Left lung (tissue), 10 donors: Measurements from ENCODE around the gene KLHL3. TPM values are rescaled to one million over a fixed set of nuclear protein-coding genes. Genes with fewer than 3 reads are reported as not detected.

ENCODE experiments used
- ATAC-seq: fragments of 200-7000 bp; cut with Tn5 transposase; one replicate; pipeline ENCODE4 v1.9.1; 2020; ENCODE audit warnings: moderate library complexity
- DNase-seq, 4 donors: peaks; one replicate each; pipeline ENCODE4 v3.0.0-alpha.2; 2013 to 2020
- H3K27ac ChIP-seq, 2 donors: fragments of 200-600 bp; sonication (generic) in 1 of 2; one replicate each; pipeline versions ENCODE4 v1.5.0 to v1.8.0; 2020 to 2021
- H3K27me3 ChIP-seq, 2 donors: fragments of 200-600 bp; sonication (generic) in 1 of 2; one replicate each; pipeline versions ENCODE4 v1.5.0 to v1.8.0; 2020 to 2021
- H3K36me3 ChIP-seq, 2 donors: fragments of 200-600 bp; sonication (generic) in 1 of 2; one replicate each; pipeline versions ENCODE4 v1.5.0 to v1.8.0; 2020 to 2021
- H3K4me1 ChIP-seq, 2 donors: fragments of 200-600 bp; one replicate each; pipeline ENCODE4 v1.8.0; 2021
- H3K4me3 ChIP-seq, 2 donors: fragments of 200-600 bp; sonication (generic) in 1 of 2; one replicate each; pipeline versions ENCODE4 v1.5.0 to v1.8.0; 2020 to 2021; ENCODE audit warnings: mild to moderate bottlenecking in 1 of 2
- H3K9me3 ChIP-seq, 2 donors: fragments of 200-600 bp; sonication (generic) in 1 of 2; one replicate each; pipeline versions ENCODE4 v1.5.0 to v1.8.0; 2020 to 2021
- intact Hi-C, 2 donors: fragments of 100-400 bp; cut with DNase I; formaldehyde crosslinking; loops; one replicate each; pipeline versions ENCODE4 v1.11.2 to v1.14.2; 2022
- polyA plus RNA-seq, 6 donors: library from polyadenylated mRNA; unstranded; fragments of 120-200 nt; gene quantifications; one replicate each; pipeline ENCODE4 v1.2.1, GENCODE V29; 2013; ENCODE audit not compliant: insufficient read length in 6 of 6
- total RNA-seq, 2 donors: library from RNA; stranded (reverse); fragmentation: NEBNext Ultra II Directional; extraction: Animal tissue kit (Norgen Biotek cat#: 25700); gene quantifications; one replicate each; pipeline ENCODE4 v1.2.1, GENCODE V29; 2021
- TF ChIP-seq, protein P1 (sequence below), 2 donors: fragments of 200-600 bp; sonication (generic) in 1 of 2; IDR thresholded peaks; one replicate each; pipeline versions ENCODE4 v1.5.0 to v1.8.0; 2021; ENCODE audit warnings: antibody characterized with exemption in 2 of 2
- donor health status: DM: no; HTN: yes; CAD: no.
- donor health status: DM: no; HTN: no; CAD: no.

KLHL3 gene
- total and polyA plus RNA-seq, 8 donors: 5.4 to 35.7 (median 29.7) TPM

DNA sequence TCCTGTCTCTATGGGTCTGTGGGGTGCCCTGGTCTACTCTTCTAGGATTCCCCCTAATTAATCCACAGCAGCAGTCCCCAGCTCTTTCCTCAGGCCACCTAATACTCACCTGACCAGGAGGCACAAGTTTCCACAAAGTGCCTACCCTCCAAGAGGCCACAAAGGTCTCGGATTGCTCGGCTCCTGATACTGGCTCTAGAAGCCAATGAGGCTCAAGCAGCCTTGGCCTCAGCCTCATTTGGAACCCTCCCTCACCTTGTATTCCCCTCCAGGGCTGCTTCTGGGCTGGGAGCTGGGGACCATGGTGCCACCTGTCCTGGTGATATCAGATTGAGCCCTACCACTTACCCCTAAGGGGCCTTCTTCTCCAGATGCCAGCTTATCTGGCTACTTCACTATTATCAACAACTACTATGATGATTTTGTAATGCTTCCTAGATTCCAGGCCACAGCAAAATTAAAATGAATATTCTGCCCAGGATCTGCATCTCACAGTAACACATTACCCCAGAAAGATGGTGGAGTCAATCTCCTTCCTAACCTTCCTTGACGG, 133.1 kb downstream of the KLHL3 start:
- ATAC-seq: no peak

DNA sequence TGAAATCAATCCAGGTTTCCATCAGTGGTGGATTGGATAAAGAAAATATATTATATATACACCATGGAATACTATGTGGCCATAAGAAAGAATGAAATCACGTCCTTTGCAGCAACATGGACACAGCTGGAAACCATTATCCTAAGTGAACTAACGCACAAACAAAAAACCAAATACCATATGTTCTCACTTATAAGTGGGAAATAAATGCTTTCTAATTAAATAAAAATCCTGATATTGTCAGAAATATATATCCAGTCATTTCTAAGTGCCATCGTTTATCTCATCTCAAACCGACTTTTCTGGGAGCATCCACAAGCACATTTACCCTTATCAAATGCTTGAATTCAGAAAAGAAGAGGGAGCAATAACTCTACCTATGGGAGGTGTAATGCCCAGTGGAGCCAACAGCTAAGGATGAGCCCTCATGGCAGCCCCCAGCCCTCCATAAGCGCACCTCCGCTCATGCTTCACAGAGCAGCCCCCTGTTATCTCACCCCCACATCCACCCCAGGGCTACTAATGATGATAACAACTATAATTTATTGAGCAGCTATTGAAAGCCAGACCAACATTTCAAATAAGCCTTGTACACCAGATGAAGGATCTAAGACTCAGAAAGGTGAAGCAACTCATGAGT, 135.0 kb downstream of the KLHL3 start:
- no peak overlapping the region for H3K27ac ChIP-seq
- H3K4me3 ChIP-seq: no peak overlapping the region
- no peaks in the 10 kb centered on the region for H3K4me1 ChIP-seq
- H3K36me3 ChIP-seq: no peaks in the 10 kb centered on the region
- intact Hi-C loops: no loop called here
- no peak for DNase-seq
- H3K27me3 ChIP-seq: peaks cover 0 to 51% of the 10 kb centered on the region in 2 donors
- no peak for ATAC-seq
- TF ChIP-seq, protein P1, sequence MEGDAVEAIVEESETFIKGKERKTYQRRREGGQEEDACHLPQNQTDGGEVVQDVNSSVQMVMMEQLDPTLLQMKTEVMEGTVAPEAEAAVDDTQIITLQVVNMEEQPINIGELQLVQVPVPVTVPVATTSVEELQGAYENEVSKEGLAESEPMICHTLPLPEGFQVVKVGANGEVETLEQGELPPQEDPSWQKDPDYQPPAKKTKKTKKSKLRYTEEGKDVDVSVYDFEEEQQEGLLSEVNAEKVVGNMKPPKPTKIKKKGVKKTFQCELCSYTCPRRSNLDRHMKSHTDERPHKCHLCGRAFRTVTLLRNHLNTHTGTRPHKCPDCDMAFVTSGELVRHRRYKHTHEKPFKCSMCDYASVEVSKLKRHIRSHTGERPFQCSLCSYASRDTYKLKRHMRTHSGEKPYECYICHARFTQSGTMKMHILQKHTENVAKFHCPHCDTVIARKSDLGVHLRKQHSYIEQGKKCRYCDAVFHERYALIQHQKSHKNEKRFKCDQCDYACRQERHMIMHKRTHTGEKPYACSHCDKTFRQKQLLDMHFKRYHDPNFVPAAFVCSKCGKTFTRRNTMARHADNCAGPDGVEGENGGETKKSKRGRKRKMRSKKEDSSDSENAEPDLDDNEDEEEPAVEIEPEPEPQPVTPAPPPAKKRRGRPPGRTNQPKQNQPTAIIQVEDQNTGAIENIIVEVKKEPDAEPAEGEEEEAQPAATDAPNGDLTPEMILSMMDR (IDR thresholded peaks at IDR 0.05): no peak
- H3K9me3 ChIP-seq: no peaks in the 10 kb centered on the region

More for the DNA sequence above, 133.1 kb downstream of the KLHL3 start:
- no peak for DNase-seq
- Histone ChIP-seq H3K27me3 (peaks cover 0 to 45% of the 10 kb centered on the region in 2 donors), H3K4me3 (no peak overlapping the region), H3K36me3 (no peaks in the 10 kb centered on the region), H3K9me3 (no peaks in the 10 kb centered on the region), H3K27ac (no peak overlapping the region), H3K4me1 (no peaks in the 10 kb centered on the region)
- intact Hi-C loops: no loop called here
- TF ChIP-seq, protein P1 (IDR thresholded peaks at IDR 0.05): no peak

DNA sequence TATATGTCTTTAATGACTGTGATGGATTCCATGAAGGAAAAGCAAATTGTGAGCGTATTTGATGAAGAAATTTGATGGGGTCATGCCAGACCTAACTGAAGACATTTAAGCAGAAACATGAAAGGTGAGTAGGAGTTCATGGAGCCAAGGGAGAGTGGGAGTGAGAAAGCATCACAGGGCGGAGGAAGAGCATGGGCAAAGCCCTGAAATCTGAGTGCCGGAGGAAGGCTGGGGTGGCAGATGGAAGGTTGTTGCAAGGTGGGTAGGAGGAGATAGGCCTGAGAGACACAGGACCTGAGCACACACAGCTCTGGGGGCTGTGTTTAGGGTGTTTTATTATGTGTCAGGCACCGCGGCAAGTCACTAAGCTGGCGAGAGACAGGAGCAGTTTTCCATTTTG, 136.4 kb downstream of the KLHL3 start:
- Histone ChIP-seq H3K9me3 (no peaks in the 10 kb centered on the region), H3K27ac (no peak overlapping the region), H3K36me3 (no peaks in the 10 kb centered on the region), H3K27me3 (peaks cover 0 to 49% of the 10 kb centered on the region in 2 donors), H3K4me3 (no peak overlapping the region), H3K4me1 (no peaks in the 10 kb centered on the region)
- DNase-seq (no peak), ATAC-seq (no peak)
- TF ChIP-seq, protein P1 (IDR thresholded peaks at IDR 0.05): no peak
- intact Hi-C loops: no loop called here

DNA sequence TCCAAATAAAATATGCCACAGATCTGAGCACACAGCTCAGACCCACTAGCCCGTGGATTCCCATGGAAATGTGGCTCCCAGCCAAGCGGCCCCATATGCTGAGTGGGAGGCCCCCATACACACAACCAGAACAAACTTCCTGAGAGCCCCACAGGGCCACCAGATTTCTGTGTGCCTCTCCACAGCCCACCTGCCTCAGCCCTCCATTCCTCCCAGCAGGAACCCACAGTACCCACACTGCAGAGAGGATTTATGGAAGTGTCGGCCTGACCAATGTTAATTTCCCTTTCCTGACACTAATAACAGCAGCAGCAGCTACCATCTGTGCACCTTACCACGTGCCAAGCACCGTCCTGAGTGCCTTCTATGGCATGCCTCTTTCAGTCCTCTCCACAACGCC, 137.5 kb downstream of the KLHL3 start:
- ATAC-seq (no peak), DNase-seq (no peak)
- Histone ChIP-seq H3K4me3 (no peak overlapping the region), H3K9me3 (no peaks in the 10 kb centered on the region), H3K27ac (no peak overlapping the region), H3K4me1 (no peaks in the 10 kb centered on the region), H3K36me3 (no peaks in the 10 kb centered on the region), H3K27me3 (peaks cover 0 to 52% of the 10 kb centered on the region in 2 donors)
- TF ChIP-seq, protein P1 (IDR thresholded peaks at IDR 0.05): no peak
- intact Hi-C loops: no loop called here

DNA sequence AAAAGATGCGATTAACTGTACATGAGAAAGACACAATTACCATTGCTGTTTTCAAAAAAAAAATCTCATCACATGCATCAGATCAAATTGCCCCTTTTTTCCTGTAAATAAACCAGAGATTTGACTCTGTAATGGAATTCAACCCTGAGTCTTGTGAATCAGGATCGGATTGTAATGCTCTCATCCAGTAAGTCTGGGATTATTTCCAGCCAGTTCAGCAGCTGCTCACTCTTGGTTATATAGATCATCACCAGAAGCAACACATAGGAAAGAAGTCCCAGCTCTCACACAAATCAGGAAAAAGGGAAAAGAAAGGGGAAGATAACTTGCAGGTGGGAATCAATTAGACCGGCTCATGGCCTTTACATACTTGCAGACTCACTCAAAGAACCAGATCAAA, 138.9 kb downstream of the KLHL3 start:
- H3K4me3 ChIP-seq: no peak overlapping the region
- DNase-seq: no peak
- H3K27ac ChIP-seq: no peak overlapping the region
- no peak for ATAC-seq
- TF ChIP-seq, protein P1 (IDR thresholded peaks at IDR 0.05): no peak
- H3K36me3 ChIP-seq: no peaks in the 10 kb centered on the region
- H3K4me1 ChIP-seq: no peaks in the 10 kb centered on the region
- intact Hi-C loops: no loop called here
- peaks cover 0 to 52% of the 10 kb centered on the region in 2 donors for H3K27me3 ChIP-seq
- H3K9me3 ChIP-seq: no peaks in the 10 kb centered on the region
